SK-N-SH (cell line): ENCODE measurements around the gene GALNT11.

Experiments
- NFIC ChIP-seq: IDR thresholded peaks from 2 replicates; pipeline ENCODE4 v1.4.0; 2012; ENCODE audit warnings: borderline replicate concordance
- TAF1 ChIP-seq: IDR thresholded peaks from 2 replicates; pipeline ENCODE4 v1.6.1; 2012; ENCODE audit warnings: low read depth, mild to moderate bottlenecking, low read length, moderate library complexity, borderline replicate concordance
- TF ChIP-seq, protein P1 (sequence below): fragments of 200-600 bp; sonication (generic); IDR thresholded peaks from 2 replicates; pipeline ENCODE4 v1.6.1; 2017; ENCODE audit warnings: antibody characterized with exemption, mild to moderate bottlenecking, moderate library complexity

- TF ChIP-seq, protein P1, sequence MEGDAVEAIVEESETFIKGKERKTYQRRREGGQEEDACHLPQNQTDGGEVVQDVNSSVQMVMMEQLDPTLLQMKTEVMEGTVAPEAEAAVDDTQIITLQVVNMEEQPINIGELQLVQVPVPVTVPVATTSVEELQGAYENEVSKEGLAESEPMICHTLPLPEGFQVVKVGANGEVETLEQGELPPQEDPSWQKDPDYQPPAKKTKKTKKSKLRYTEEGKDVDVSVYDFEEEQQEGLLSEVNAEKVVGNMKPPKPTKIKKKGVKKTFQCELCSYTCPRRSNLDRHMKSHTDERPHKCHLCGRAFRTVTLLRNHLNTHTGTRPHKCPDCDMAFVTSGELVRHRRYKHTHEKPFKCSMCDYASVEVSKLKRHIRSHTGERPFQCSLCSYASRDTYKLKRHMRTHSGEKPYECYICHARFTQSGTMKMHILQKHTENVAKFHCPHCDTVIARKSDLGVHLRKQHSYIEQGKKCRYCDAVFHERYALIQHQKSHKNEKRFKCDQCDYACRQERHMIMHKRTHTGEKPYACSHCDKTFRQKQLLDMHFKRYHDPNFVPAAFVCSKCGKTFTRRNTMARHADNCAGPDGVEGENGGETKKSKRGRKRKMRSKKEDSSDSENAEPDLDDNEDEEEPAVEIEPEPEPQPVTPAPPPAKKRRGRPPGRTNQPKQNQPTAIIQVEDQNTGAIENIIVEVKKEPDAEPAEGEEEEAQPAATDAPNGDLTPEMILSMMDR, result no peak
- TF ChIP-seq TAF1 (no peak), NFIC (no peak)
Observed at GRCh38 chr7:151987748-151988529, 37.5 kb upstream of the GALNT11 start.
